ENCODE measurements around the gene KCNN3.

Gene KCNN3

DNA sequence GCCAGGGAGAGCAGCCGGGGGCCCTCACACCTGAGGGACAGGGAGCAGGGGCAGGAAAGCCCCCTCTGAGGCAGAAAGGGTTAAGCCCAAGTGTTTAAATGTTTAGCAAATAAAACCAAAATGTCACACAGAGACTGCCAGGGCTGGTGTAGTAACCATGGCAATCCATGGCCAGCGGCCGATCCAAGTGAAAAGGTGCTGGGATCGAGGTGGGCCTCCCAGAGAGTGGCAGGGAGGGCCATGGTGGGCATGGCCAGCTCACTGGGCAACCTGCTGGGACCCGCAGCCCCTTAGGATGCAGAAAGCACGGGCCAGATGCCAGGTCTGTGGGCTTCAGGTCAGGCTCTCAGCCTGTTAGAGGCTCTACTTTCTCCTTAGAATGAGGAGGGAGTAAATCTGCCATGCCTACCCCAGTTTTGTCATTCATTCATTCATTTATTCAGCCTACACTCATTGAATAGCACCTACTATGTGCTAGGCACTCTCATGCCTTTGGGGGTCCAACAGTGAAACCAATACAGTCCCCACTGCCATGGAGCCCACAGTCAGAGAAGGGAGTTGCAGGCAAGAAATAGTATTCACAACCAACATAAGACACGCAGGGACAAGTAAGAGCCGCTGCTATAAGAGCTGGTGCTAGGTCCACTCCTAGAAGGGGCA is 56.1 kb downstream of the KCNN3 start:
- DNase-seq, result no peak

DNA sequence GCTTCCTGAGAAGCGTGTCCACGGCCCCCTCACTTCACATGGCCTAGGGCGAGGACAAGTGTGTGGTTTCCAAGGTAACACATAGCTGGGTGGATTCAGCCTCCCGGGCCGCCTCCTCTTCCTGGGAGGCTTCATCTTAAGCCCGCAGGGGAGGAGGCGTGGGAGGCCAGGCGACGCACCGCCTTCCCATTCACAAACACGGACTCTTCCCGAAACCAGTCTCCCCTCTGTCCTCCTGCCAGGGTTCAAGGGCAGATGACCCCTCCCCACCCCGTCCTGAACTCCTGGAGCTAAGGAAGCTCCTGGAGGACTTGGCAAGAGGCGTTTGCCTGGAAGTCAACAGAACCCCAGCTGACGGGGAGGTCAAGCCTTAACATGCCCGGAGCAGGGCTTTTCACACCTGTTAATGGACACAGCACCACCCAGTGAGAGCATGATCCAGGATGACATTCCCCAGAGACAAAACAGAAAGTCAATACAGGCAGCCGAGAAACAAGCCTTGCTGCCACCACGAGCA is 56.7 kb downstream of the KCNN3 start:
- DNase-seq, result peak; percentile 95

DNA sequence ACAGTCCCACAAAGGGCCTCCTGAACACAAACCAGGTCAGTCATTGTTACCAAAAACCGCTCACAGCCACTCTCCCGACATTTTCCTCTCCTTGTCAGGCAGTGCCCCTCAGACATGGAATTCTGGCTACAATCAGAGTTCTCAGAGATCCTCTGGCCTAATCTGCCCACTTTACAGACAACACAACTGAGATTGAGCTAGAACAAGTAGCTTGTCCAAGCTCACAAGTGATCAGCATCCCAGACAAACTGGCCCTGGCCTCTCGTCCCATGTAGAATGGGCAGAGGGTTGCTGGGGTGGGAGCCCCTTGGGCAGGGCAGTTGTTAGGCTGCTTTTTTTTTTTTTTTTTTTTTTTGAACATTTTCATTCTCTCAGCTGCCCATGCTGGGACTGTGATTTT is 57.2 kb downstream of the KCNN3 start:
- no peak for DNase-seq

DNA sequence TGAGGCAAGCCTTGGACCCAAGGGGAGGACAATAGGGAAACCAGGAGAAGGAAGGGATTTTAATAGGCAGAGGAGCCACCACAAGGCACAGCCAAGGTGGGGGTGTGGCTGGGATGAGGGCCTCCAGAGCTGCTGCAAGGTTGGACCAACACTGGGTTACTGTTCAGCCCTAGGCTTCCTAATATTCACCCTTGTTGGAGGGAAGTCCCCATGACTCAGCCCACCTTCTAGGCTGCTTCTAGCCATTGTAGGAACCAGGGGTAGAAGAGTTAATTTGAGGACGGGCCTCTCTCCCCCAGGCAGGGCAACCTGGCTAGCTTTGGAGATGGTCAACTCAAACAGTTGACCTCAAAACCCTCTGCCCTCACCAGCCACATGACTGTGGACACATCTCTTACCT is 59.5 kb downstream of the KCNN3 start:
- no peak for DNase-seq

DNA sequence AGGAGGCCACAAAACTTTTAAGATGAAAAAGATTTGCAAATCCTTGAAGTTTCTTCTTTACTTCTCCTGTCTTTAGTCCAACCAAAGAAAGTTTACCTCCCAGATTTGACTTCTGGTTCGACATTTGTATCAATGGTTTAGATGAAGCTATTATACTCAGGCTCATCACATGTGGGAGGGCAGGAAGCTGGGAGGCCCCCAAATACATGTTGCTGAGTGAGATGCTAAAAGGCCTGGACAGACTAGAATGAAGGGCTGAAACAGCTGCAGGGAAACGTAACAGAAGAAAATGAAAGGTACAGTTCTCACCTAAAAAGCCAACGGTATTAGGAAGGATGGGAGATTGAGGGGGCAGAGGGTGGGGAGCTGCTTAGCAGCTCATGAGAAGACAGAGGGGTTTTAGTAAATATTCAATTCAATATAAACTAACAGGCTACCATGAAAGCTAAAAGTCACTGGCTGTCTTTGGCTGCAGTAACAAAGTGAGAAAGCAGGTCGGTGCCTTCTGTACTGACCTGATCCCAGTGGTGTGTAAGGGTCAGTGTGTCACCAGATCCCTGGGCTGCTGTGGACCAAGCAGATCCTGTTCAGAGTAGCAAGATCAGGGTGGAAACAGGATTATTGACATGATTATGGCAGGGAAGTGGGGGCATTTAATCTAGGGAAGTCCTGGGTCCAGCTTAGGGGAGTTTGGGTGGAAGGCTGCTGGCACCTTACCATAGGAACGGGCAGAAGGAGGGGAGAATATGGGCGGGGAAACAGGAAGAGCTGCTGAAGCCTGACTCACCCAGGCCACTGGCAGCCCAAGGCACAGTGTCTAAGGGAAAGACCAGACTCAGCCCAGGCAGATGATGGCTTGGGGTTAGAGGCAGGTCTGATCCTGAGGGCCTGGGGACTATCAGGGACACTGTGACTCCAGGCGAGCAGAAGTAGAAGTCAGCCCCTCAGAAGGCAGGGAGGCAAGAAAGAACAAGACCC is 60.4 kb downstream of the KCNN3 start:
- no peak for DNase-seq

DNA sequence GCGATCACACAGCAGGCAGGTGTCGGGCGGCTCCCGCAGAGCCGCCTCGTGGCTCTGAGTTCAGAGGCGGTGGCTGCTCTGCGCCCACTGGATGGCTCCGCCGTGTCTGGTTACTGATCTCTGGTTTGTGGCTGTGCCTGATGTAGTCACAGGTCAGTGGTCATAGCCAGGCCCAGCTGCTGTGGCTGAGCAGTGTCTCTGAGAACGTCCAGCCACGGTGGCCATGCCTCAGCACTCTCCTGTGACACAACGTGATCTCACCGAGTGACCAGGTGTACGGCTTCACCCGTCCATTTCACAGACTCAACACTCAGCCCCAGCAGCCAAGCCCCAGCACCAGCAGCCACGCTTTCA is 61.2 kb downstream of the KCNN3 start:
- DNase-seq, result no peak

DNA sequence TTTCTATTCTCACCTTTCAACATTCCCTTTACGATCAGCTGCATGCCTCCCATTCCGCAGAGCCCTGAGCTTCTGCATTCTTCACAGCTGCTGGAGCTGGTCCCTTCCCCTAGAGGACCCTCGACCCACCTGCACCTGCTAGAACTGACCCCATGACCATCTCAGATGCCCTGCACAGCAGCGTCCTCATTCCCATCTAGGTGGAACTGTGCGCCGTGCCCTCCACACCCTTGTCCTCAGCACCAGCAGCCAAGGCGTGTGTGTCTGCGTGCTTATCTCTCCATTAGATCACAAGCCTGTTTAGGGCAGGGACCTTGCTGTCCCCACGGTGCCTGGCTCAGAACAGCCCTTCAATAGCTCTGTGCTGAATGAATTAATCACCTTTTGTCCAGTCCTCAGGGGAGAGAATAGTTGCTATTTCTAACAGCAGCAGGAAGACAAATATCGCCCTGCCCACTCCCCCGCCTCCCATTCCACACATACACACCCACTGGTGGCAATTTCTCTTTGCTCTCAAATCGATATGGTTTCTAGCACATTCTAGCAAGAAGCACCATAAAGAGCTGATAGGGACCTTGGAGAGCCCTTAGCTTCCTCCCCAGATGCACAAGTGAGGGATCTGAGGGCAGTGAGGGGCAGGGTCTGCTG is 61.7 kb downstream of the KCNN3 start:
- DNase-seq, result no peak

DNA sequence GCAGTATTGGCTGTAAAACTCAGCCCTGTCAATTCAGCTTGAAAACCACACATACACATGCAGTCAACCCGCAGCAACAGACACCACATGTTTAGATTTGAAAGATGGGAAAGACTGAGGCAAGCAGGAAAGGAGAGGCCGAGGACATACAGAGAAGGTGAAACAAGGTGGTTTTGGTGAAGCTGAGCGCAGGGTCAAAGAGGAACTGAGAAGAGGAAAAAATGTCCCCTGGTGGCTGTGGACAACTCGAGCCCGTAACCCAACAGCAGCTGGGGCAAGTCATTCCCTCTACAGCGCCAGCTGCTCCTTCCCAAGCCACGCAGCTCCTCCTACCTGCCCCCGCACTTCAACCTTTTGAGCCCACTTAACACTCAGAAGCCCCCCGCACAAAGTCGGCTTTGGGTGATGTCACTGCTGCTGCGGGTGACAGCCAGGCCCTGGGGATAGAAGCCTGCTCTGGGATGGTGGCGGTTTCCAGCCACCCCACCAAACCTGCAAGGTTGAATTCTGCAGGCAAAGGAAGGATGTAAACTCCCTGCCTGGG is 63.0 kb downstream of the KCNN3 start:
- no peak for DNase-seq

DNA sequence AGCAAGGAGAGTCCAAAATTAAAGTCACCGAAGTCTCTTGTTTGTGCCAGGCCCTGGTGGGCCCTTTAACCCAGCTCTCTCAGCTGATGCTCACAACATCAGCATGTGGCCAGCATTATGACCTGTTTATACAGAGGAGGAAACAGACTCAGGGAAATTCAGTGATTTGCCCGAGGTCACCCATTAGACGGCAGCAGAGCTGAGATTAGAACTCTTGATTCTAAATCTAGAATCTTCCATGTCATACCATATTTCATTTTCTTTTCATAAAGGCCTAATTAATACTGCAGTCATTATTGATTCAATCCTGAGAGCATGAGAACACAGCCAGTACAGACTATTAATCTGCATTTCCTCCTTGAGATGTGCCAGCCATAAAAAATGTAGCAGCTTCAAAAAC is 63.7 kb downstream of the KCNN3 start:
- no peak for DNase-seq

DNA sequence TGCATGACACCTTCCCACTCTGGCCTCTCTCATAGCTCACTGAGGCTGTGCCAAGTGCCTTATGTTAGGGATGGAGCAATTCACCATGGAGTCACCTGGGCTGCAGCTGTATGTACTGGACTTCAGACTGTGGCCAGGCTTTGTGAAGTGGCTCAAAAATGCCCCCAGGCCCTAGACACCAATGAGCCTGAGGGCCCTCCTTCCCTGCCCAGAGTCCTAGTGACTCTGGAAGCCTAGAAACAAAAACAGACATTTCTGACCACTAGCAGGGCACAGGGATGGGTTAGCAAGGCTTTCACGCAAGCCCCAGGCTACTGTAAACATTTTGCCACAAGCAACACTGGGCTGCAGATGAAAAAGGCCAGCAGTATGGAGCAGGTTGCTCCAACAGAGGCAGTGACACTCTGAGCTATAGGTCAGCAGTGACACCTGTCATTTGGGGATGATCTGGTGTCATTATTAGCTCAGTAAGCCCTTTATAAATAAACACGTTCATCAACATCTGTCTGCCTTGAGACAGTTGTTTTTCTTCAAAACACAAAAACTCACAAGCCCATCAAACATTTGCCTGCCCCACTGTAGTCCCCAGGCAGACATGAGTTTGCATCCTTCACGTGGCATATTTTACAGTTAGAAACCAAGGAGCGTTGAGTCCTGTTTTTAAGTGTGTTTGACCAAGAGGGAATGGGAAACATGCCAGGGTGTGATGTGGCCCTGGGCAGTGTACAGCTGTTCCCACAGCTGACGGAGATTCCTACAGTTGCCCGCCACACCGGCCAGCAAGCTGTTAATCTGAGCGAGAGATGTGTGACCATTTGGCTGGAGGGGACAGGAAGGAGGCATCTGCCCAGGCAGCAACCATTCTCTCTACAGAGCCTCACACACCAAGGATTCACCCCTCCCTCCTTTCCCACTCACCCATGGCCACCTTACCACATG is 66.8 kb downstream of the KCNN3 start:
- DNase-seq, result no peak

DNA sequence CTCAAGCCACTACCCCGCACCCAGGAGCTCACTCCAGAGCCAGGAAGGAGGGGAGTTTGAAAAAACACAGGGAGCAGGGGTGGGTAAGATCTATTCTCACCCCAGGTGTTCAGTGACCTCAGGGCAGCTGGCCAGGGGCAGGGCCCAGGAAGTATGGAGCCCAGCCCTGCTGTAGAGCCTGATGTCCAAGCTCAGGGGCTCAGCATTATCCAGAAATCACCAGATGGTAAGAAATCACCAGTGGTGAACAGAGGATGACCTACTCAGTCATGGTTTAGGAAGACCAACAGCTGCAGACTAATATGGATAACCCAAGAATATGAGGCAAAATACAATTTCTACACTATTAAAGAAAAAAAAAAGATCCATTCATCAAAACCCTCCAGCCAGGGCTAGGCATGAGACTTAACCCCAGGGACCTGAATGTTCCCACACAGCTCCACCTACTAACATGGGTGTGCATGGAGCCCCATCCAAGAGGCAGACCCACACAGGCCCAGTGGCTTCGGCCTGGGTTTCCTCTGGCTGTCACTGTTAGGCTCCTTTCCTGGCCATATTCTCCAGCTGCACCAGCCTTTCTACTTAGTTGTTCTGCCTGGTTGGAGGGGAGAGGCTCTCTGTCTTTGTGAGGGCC is 67.6 kb downstream of the KCNN3 start:
- DNase-seq, result no peak

DNA sequence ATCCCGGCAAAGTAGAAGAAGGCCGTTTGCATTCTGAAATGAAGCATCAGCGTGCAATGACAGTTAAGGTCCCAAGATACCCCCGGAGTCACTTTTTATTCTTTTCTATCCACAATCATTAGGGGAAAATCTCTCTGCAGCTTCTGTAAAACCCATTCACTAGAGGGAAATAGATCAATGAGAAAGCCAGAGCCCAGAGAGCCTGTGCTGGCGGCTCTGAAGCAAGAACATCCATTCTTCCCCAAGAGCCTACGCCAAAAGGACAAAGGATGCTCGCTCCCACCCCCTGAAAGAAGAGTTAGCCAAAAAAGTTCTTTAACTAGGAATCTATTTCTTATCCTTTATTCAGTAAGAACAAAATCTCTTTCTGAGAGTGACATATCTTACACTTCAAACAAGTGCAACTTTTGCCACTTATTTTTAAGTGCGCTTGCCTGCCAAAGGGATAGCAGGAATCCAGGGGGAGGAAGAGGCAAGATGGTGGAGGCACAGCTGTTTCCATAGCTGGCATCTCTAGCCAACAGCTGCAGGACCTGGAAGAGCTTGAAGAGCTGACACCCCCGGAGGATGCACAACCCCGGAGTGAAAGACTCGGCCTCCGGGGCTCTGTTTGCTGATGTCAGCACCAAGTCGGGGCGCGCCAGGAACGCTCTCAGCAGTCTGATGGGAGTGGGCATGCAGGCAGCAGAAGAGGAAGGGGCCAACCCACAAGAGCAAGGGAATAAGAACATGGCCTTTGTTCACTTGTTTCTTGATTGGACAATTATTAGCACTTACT is 68.7 kb downstream of the KCNN3 start:
- DNase-seq, result no peak

DNA sequence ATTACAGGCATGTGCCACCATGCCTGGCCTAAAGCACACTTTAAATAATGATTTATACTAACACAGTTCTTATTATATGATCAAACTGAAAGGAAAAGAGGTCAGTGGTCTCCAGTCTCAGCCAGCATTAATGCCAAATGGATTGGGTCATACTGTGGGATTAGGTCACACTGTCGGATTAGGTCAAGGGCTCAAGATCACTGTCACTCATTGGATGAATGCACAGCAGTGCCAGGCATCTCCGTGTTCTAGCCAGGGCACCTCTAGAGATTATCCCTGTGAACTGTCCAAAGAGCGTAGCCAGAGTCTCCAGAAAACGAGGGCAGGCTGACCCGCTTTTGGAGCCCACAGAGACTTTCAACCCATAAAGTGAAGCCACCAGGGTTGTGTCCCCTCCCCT is 70.9 kb downstream of the KCNN3 start:
- no peak for DNase-seq

DNA sequence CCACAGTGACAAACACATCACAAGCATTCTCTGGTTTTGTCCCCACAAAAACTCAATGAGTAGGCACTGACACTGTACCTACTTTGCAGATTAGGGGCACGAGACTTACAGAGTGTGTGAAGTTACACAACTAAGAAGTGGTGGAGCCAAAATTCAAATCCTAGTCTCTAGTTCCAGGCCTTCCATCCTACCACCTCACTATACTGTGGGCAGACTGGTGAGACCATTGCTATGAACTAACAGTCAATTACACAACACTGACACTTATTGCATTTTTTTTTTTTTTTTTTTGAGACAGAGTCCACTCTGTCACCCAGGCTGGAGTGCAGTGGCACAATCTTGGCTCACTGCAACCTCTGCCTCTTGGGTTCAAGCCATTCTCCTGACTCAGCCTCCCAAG is 71.4 kb downstream of the KCNN3 start:
- DNase-seq, result no peak

DNA sequence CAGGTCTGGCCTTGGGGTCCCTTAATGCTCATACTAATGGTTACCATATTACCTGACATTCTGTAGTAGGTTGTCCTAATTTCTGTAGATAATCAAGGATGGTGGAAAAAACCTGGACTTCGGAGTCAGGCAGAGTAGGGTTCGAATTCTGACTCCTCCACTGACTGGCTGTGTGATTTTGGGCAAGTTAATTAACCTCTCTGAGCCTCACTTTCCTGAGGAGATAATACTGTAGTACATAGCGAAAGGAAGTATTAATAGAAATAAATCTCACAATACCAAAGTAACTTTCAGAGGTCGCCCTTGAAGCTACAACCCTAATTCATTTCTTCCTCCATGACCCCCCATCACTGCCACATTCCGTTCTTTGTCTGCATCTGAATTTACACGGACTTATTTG is 72.9 kb downstream of the KCNN3 start:
- DNase-seq, result no peak

DNA sequence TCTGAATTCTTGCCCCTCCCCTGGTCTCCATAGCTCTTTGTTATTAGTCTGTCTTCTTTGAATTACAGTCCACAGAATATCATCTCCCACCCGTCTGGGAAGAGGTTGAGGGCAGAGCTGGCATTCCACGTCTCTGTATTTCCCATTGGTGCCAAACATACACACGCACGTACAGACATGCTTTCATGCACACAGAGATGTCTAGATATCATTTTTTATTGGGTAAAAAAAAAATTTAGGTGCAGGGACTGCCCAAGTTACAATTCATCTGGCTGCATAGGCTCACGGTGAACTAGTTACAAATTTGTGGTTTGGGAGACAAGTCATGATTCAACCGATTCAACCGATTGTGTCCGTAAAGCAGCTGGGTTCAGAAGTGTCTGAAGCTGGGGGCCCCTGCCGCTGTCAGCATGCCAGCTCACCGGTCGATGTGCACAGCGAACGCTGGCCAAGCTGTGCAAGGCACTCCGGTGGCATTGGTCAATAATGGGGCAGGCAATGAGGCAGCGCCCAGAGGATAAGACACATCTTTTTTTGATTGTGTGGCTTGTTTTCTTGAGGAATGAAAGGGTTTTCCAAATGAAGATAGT is 73.7 kb downstream of the KCNN3 start:
- no peak for DNase-seq

DNA sequence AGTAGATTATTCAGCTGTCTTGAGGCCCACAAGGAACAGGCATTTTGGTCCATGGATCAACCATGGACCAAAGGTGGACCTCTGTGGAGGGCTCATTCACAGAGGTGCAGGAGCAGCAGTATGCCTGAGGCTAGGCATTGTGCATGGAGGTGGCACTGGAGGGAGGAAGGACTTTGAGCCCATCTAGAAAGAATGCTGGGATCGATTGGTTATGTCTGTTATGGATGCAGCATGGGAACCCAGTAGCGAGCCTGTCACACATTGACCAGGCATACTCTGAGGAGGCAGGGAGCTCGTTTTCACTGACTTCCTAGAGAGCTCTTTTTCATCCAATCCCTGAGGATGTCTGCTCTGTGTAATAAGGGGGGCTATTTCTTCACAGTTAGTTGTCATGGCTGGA is 75.5 kb downstream of the KCNN3 start:
- DNase-seq, result no peak

DNA sequence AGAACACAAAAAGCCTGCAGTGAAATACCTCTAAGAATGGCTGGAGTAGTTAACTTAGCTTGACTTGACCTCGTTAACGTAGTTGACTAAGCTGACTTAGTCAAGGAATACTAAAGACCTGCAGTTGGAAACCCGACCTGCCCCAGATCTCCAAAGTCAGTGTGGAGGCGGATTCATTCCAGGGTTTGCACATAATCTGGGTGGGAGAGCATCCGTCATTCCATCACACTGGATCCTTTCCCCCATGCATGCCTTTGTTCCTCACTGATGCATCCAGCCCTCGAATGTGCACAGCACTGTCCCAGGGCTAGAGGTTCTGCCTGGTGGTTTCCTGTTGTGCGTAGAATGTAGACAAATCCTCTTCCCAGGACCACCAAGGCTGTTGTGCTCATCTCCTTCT is 76.4 kb downstream of the KCNN3 start:
- no peak for DNase-seq

DNA sequence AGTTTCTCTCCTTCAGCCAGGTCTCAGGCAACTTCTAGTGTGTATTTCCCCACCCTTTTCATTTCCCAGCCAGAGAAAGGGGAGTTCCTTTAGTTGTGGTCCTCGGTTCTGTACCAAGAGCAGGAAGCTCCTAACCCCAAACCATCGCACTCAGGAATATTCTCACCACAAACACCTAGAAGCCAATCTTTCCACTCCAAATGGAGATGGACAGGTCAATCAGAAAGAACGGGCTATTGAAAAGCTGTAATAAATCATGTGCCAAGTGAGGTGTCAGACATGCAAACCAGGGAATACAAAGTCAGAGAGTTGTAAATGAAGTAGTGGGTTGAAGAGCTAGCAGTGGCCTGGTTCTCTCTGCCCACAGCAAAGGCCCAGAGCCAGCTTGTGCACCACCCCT is 77.2 kb downstream of the KCNN3 start:
- DNase-seq, result no peak
